ENCODE data around the gene C1RL. TPM values are rescaled to one million over a fixed set of nuclear protein-coding genes. Genes with fewer than 3 reads are reported as not detected.

Gene C1RL
- total RNA-seq, 2 experiments from 2014 or later = 12.2 to 14.1 TPM

DNA sequence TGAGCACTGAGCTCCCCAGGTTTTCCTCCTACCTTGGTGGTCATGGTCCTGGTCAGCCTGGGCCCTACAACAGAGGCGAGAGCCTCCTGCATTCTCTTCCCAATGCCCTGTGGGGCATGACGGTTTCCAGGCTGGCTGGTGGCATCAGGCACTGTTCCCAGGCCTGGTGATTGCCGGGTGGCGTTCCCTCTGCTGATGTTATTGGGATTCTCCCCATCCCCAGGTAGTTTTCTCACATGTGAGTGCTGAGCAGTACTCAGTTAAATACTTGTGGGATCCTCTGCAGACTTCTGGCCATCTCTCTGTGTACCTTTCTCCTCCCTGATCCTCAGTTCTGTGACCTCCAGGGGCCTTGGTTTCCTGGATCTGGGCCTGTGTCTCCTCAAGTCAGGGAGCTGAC is 32.5 kb downstream of the C1RL start:
- intact Hi-C loops (cut with DNase I, micrococcal nuclease) = no loop called here
- ChIA-PET CTCF (no interaction called here), POLR2A (interaction anchor here (0.5 kb wide), 1 partner anchor 500 kb away, joined by 4 read pairs; no protein-coding TSS in a partner anchor)
- TF ChIP-seq, protein P1, sequence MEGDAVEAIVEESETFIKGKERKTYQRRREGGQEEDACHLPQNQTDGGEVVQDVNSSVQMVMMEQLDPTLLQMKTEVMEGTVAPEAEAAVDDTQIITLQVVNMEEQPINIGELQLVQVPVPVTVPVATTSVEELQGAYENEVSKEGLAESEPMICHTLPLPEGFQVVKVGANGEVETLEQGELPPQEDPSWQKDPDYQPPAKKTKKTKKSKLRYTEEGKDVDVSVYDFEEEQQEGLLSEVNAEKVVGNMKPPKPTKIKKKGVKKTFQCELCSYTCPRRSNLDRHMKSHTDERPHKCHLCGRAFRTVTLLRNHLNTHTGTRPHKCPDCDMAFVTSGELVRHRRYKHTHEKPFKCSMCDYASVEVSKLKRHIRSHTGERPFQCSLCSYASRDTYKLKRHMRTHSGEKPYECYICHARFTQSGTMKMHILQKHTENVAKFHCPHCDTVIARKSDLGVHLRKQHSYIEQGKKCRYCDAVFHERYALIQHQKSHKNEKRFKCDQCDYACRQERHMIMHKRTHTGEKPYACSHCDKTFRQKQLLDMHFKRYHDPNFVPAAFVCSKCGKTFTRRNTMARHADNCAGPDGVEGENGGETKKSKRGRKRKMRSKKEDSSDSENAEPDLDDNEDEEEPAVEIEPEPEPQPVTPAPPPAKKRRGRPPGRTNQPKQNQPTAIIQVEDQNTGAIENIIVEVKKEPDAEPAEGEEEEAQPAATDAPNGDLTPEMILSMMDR (IDR thresholded peaks at IDR 0.05) = no peak
- H3K9me3 Mint-ChIP-seq = no peaks in the 10 kb centered on the region
- no peak overlapping the region for H3K27ac ChIP-seq (ENCODE audit: low read depth in 1 of 2, low read length in 2 of 2)
- no peaks in the 10 kb centered on the region for H3K4me1 Mint-ChIP-seq (ENCODE audit: low read depth)
- no peaks in the 10 kb centered on the region for H3K27me3 ChIP-seq (ENCODE audit: control insufficient read depth in 1 of 2, insufficient read depth in 2 of 2, low read length in 2 of 2)
- H3K4me3 ChIP-seq (ENCODE audit: low read length) = no peak overlapping the region
- no peaks in the 10 kb centered on the region for H3K9me3 ChIP-seq (ENCODE audit: control insufficient read depth in 1 of 2, insufficient read depth in 1 of 2, low read length in 2 of 2)
- no peak overlapping the region for H3K27ac Mint-ChIP-seq
- H3K36me3 Mint-ChIP-seq (ENCODE audit: low read depth) = no peaks in the 10 kb centered on the region
- ATAC-seq (ENCODE audit: poor library complexity) (no peak), DNase-seq (no peak)
- peaks cover 5% of the 10 kb centered on the region for H3K27me3 Mint-ChIP-seq
- H3K4me3 Mint-ChIP-seq = no peak overlapping the region
- no peaks in the 10 kb centered on the region for H3K36me3 ChIP-seq (ENCODE audit: insufficient read depth, low read length)
- H3K4me1 ChIP-seq (ENCODE audit: insufficient read depth, low read length) = no peaks in the 10 kb centered on the region

GRCh38 chr12:7075939-7076338 is 33.1 kb downstream of the C1RL start:
- H3K27me3 Mint-ChIP-seq = peaks cover 6% of the 10 kb centered on the region
- ChIA-PET CTCF (no interaction called here), POLR2A (no interaction called here)
- H3K4me1 ChIP-seq (ENCODE audit: insufficient read depth, low read length) = no peaks in the 10 kb centered on the region
- no peak overlapping the region for H3K4me3 Mint-ChIP-seq
- DNase-seq (no peak), ATAC-seq (ENCODE audit: poor library complexity) (no peak)
- intact Hi-C loops (cut with DNase I, micrococcal nuclease) = no loop called here
- no peaks in the 10 kb centered on the region for H3K4me1 Mint-ChIP-seq (ENCODE audit: low read depth)
- no peaks in the 10 kb centered on the region for H3K27me3 ChIP-seq (ENCODE audit: control insufficient read depth in 1 of 2, insufficient read depth in 2 of 2, low read length in 2 of 2)
- no peak overlapping the region for H3K27ac Mint-ChIP-seq
- TF ChIP-seq, protein P1 (IDR thresholded peaks at IDR 0.05) = no peak
- H3K36me3 ChIP-seq (ENCODE audit: insufficient read depth, low read length) = no peaks in the 10 kb centered on the region
- H3K27ac ChIP-seq (ENCODE audit: low read depth in 1 of 2, low read length in 2 of 2) = no peak overlapping the region
- H3K36me3 Mint-ChIP-seq (ENCODE audit: low read depth) = no peaks in the 10 kb centered on the region
- no peaks in the 10 kb centered on the region for H3K9me3 ChIP-seq (ENCODE audit: control insufficient read depth in 1 of 2, insufficient read depth in 1 of 2, low read length in 2 of 2)
- no peaks in the 10 kb centered on the region for H3K9me3 Mint-ChIP-seq
- no peak overlapping the region for H3K4me3 ChIP-seq (ENCODE audit: low read length)

DNA sequence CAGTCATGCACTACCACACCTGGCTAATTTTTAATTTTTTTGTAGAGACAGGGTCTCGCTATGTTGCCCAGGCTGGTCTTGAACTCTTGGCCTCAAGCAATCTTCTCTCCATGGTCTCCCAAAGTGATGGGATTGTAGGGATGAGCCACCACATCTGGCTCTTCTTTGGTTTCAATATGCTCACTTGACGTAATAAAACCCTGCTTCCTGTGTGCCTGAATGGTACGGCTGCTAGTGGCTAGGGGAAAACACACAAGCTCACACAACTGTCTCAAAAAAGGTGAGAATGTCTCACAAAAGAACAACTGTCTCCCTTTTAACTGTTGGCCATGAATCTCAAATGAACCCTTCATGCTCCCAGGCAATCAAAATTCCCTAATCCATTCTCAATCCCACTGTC is 33.5 kb downstream of the C1RL start:
- no peak overlapping the region for H3K27ac Mint-ChIP-seq
- intact Hi-C loops (cut with DNase I, micrococcal nuclease) = no loop called here
- Histone ChIP-seq H3K9me3 (ENCODE audit: control insufficient read depth in 1 of 2, insufficient read depth in 1 of 2, low read length in 2 of 2) (no peaks in the 10 kb centered on the region), H3K36me3 (ENCODE audit: insufficient read depth, low read length) (no peaks in the 10 kb centered on the region), H3K27me3 (ENCODE audit: control insufficient read depth in 1 of 2, insufficient read depth in 2 of 2, low read length in 2 of 2) (no peaks in the 10 kb centered on the region), H3K4me1 (ENCODE audit: insufficient read depth, low read length) (no peaks in the 10 kb centered on the region), H3K4me3 (ENCODE audit: low read length) (no peak overlapping the region), H3K27ac (ENCODE audit: low read depth in 1 of 2, low read length in 2 of 2) (no peak overlapping the region)
- H3K9me3 Mint-ChIP-seq = no peaks in the 10 kb centered on the region
- ATAC-seq (ENCODE audit: poor library complexity) = no peak
- peak in 1 of 14 experiments; percentile 5 for DNase-seq
- TF ChIP-seq, protein P1 (IDR thresholded peaks at IDR 0.05) = no peak
- CTCF ChIA-PET = no interaction called here
- peaks cover 10% of the 10 kb centered on the region for H3K27me3 Mint-ChIP-seq
- no peaks in the 10 kb centered on the region for H3K4me1 Mint-ChIP-seq (ENCODE audit: low read depth)
- no peak overlapping the region for H3K4me3 Mint-ChIP-seq
- POLR2A ChIA-PET = no interaction called here
- H3K36me3 Mint-ChIP-seq (ENCODE audit: low read depth) = no peaks in the 10 kb centered on the region
